ENCODE results near the gene KHDC1. TPM values are rescaled to one million over a fixed set of nuclear protein-coding genes. Genes with fewer than 3 reads are reported as not detected.

Gene KHDC1
- total and polyA plus RNA-seq, 2 of the 8 experiments (the other 6 are each of a cell fraction or from before 2014, with no cell fraction given): 4.3 to 7.3 TPM

DNA sequence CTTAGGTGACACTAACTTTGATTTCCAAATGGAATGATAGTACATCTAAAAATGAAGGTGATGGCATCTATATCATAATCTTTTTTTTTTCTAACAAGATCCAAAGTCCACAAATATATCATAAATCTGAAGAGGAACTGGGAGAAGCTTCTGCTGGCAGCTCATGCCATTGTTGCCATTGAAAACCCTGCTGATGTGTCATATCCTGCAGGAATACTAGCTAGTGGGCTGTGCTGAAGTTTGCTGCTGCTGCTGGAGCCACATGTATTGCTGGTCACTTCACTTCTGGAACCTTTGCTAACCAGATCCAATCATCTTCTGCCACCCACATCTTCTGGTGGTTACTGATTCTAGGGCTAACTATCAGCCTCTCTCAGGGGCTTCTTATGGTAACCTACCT is 27.4 kb upstream of the KHDC1 start (continued):
- TF ChIP-seq RBBP5 (IDR thresholded peaks at IDR 0.05; ENCODE audit: borderline replicate concordance, low read depth, low read length) (no peak), ATF2 (IDR thresholded peaks at IDR 0.05; ENCODE audit: low read length) (no peak)

Measured in H1 (cell line).